A673 (cell line): ENCODE data around the gene CHCHD1. TPM values are rescaled to one million over a fixed set of nuclear protein-coding genes. Genes with fewer than 3 reads are reported as not detected.

ENCODE experiments used
- BruUV-seq: library from RNA; stranded (reverse); fragments of 400-500 nt; replicated peaks from 2 replicates; lab custom pipeline; 2021; lab: Mats Ljungman, UMichigan
- CTCF ChIA-PET: fragments of 300-600 bp; sonication (Branson Sonifier 250); formaldehyde crosslinking; loops from one replicate; lab custom pipeline; 2022; ENCODE audit warnings: antibody characterized with exemption; lab: Charles Lee
- POLR2A ChIA-PET: fragments of 300-600 bp; sonication (Branson Sonifier 250); formaldehyde crosslinking; loops from one replicate; lab custom pipeline; 2022; ENCODE audit warnings: antibody characterized with exemption; ENCODE audit not compliant: low non-redundant PET; lab: Charles Lee
- DNase-seq: peaks from one replicate; pipeline ENCODE4 v3.0.0-alpha.2; 2015; ENCODE audit warnings: low spot score
- H3K27ac ChIP-seq: fragments of 200-600 bp; sonication (generic); 2 replicates; pipeline ENCODE4 v1.5.1; 2016; ENCODE audit warnings: mixed run types, low read depth, mild to moderate bottlenecking, mixed read lengths, antibody characterized with exemption, low read length; ENCODE audit not compliant: poor library complexity, severe bottlenecking
- H3K27me3 ChIP-seq: fragments of 200-600 bp; sonication (generic); replicated peaks from 2 replicates; pipeline ENCODE4 v1.6.1; 2017; ENCODE audit warnings: mixed run types, low read depth, mild to moderate bottlenecking, mixed read lengths, antibody characterized with exemption, low read length; ENCODE audit not compliant: insufficient read depth, poor library complexity
- H3K36me3 ChIP-seq: fragments of 200-600 bp; sonication (generic); 2 replicates; pipeline ENCODE4 v1.6.1; 2016; ENCODE audit warnings: mixed run types, mild to moderate bottlenecking, mixed read lengths, antibody characterized with exemption, low read length; ENCODE audit not compliant: insufficient read depth, poor library complexity, severe bottlenecking
- H3K4me1 ChIP-seq: fragments of 200-600 bp; sonication (generic); 2 replicates; pipeline ENCODE4 v1.6.1; 2017; ENCODE audit warnings: mixed run types, mild to moderate bottlenecking, mixed read lengths, antibody characterized with exemption, low read length; ENCODE audit not compliant: insufficient read depth, poor library complexity, severe bottlenecking
- H3K4me3 ChIP-seq: fragments of 200-600 bp; sonication (generic); 2 replicates; pipeline ENCODE4 v1.5.1; 2016; ENCODE audit warnings: low read depth, mixed run types, mild to moderate bottlenecking, mixed read lengths, low read length; ENCODE audit not compliant: poor library complexity, severe bottlenecking
- H3K9me3 ChIP-seq: fragments of 200-600 bp; sonication (generic); 2 replicates; pipeline ENCODE4 v1.6.1; 2016; ENCODE audit warnings: mixed run types, low read depth, mild to moderate bottlenecking, mixed read lengths, antibody characterized with exemption, low read length; ENCODE audit not compliant: poor library complexity, severe bottlenecking
- EZH2 ChIP-seq: fragments of 200-600 bp; sonication (generic); IDR thresholded peaks from 2 replicates; pipeline ENCODE4 v1.6.1; 2017; ENCODE audit warnings: borderline replicate concordance, low read depth, mild to moderate bottlenecking, mixed read lengths, antibody characterized with exemption, low read length; ENCODE audit not compliant: poor library complexity, severe bottlenecking
- intact Hi-C: fragments of 100-400 bp; cut with micrococcal nuclease; formaldehyde crosslinking; loops from one replicate; pipeline ENCODE4 v1.10.0; 2022; ENCODE audit not compliant: unreplicated experiment
- total RNA-seq: library from RNA; stranded (reverse); gene quantifications from 2 replicates; pipeline ENCODE4 v1.2.3, GENCODE V29; 2021
- TF ChIP-seq, protein P1 (sequence below): fragments of 300-800, 200-600 bp; sonication (generic); conservative IDR thresholded peaks from 2 replicates; pipeline ENCODE4 v1.5.1; 2017; ENCODE audit warnings: low read depth, mild to moderate bottlenecking, antibody characterized with exemption, low read length, moderate library complexity, mixed read lengths

Gene CHCHD1
- total RNA-seq, 1 experiment from 2014 or later = 37.5 TPM

DNA sequence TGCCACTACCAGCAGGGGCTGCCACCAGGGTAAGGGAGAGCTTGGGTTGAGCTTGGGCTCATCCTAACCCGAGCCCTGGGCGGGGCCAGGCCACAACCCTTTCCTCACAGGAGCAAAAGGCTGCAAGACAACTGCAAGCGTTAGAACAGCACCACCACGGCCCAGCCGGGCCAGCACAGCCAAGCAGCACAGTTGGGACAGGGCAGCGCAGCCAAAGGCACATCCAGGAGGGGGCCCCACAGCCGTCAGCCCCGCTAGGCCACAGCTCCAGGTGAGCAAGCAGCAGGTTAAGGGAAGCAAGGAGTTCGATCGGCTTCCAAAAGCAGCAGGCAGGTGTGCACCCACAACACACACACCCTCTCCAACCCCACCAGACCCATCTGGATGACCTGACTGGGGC is 36.6 kb downstream of the CHCHD1 start:
- Histone ChIP-seq H3K4me3 (no peak overlapping the region), H3K36me3 (peaks cover 5% of the 10 kb centered on the region), H3K27ac (no peak overlapping the region), H3K4me1 (no peaks in the 10 kb centered on the region), H3K27me3 (no peaks in the 10 kb centered on the region), H3K9me3 (no peaks in the 10 kb centered on the region)
- no peak for DNase-seq
- TF ChIP-seq EZH2 = no peak
- TF ChIP-seq, protein P1, sequence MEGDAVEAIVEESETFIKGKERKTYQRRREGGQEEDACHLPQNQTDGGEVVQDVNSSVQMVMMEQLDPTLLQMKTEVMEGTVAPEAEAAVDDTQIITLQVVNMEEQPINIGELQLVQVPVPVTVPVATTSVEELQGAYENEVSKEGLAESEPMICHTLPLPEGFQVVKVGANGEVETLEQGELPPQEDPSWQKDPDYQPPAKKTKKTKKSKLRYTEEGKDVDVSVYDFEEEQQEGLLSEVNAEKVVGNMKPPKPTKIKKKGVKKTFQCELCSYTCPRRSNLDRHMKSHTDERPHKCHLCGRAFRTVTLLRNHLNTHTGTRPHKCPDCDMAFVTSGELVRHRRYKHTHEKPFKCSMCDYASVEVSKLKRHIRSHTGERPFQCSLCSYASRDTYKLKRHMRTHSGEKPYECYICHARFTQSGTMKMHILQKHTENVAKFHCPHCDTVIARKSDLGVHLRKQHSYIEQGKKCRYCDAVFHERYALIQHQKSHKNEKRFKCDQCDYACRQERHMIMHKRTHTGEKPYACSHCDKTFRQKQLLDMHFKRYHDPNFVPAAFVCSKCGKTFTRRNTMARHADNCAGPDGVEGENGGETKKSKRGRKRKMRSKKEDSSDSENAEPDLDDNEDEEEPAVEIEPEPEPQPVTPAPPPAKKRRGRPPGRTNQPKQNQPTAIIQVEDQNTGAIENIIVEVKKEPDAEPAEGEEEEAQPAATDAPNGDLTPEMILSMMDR = no peak
- BruUV-seq = no TSS peak
- intact Hi-C loops = no loop called here
- CTCF ChIA-PET = interaction anchor here (0.5 kb wide), 1 partner anchor 234 kb away, joined by 7 read pairs; no protein-coding TSS in a partner anchor
- POLR2A ChIA-PET = no interaction called here

GRCh38 chr10:73819081-73819480 is 37.2 kb downstream of the CHCHD1 start:
- peaks cover 6% of the 10 kb centered on the region for H3K36me3 ChIP-seq
- no peak for DNase-seq
- H3K27me3 ChIP-seq = no peaks in the 10 kb centered on the region
- no peaks in the 10 kb centered on the region for H3K9me3 ChIP-seq
- H3K27ac ChIP-seq = no peak overlapping the region
- no peak overlapping the region for H3K4me3 ChIP-seq
- intact Hi-C loops = no loop called here
- H3K4me1 ChIP-seq = no peaks in the 10 kb centered on the region
- POLR2A ChIA-PET = no interaction called here
- CTCF ChIA-PET = no interaction called here
- TF ChIP-seq, protein P1 = no peak
- no TSS peak for BruUV-seq

DNA sequence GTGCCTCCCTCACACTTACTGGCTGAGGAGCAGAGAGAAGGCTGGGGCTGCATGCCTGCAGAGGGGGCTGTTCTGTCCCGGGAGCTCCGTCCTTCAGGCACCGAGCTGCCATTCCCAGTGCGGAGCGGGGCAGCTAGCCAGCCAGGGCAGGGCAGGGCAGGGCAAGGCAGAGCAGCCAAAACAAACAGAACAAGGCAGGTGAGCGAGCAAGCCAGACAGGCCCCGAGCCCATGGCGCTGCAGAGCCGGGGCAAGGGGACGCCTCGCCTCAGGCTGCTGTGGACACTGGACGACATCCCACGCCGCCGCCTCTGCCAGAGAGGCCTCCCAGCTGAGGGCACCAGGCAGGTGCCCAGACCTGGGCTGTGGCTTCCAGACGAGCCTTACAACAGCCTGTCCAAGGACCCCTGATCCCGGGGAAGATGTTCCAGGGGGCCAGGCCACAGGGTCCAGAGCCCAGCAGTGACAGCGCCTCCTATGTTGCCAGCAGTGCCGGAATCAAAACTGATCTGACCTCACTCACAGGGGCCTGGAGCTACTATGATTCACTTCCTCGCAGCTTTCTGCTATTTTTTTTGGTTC is 37.8 kb downstream of the CHCHD1 start:
- no peak for TF ChIP-seq EZH2
- TF ChIP-seq, protein P1 = no peak
- POLR2A ChIA-PET = no interaction called here
- H3K27me3 ChIP-seq = no peaks in the 10 kb centered on the region
- no peak for DNase-seq
- CTCF ChIA-PET = no interaction called here
- no peaks in the 10 kb centered on the region for H3K4me1 ChIP-seq
- peaks cover 8% of the 10 kb centered on the region for H3K36me3 ChIP-seq
- no peaks in the 10 kb centered on the region for H3K9me3 ChIP-seq
- H3K27ac ChIP-seq = no peak overlapping the region
- no peak overlapping the region for H3K4me3 ChIP-seq
- no TSS peak for BruUV-seq
- intact Hi-C loops = no loop called here
